Aorta (tissue), 5 donors: ENCODE results near the gene EPHB6. TPM values are rescaled to one million over a fixed set of nuclear protein-coding genes. Genes with fewer than 3 reads are reported as not detected.

ENCODE experiments used
- ATAC-seq: fragments of 200-7000 bp; cut with Tn5 transposase; one replicate; pipeline ENCODE4 v1.9.1; 2022; ENCODE audit warnings: moderate library complexity; ENCODE audit not compliant: low FRiP score
- DNase-seq, 2 donors: peaks; one replicate each; pipeline ENCODE4 v3.0.0-alpha.2; 2020
- H3K27ac ChIP-seq, 2 donors: one replicate each; pipeline ENCODE4 v1.5.1; 2013; ENCODE audit warnings: low read length in 2 of 2, mild to moderate bottlenecking in 2 of 2, moderate library complexity in 2 of 2, control low read depth in 1 of 2, inconsistent platforms in 1 of 2, low read depth in 1 of 2
- H3K27me3 ChIP-seq, 2 donors: one replicate each; pipeline ENCODE4 v1.6.1; 2013; ENCODE audit warnings: control low read depth in 1 of 2, low read length in 1 of 2, mild to moderate bottlenecking in 1 of 2, moderate library complexity in 1 of 2; ENCODE audit not compliant: insufficient read depth in 2 of 2, control insufficient read depth in 1 of 2
- H3K36me3 ChIP-seq, 2 donors: one replicate each; pipeline ENCODE4 v1.6.1; 2013; ENCODE audit warnings: control low read depth in 1 of 2, low read length in 1 of 2, mild to moderate bottlenecking in 1 of 2; ENCODE audit not compliant: insufficient read depth in 2 of 2, control insufficient read depth in 1 of 2
- H3K4me1 ChIP-seq, 2 donors: one replicate each; pipeline ENCODE4 v1.6.1; 2013; ENCODE audit warnings: low read length in 2 of 2, control low read depth in 1 of 2, mild to moderate bottlenecking in 1 of 2, moderate library complexity in 1 of 2; ENCODE audit not compliant: insufficient read depth in 2 of 2, control insufficient read depth in 1 of 2
- H3K4me3 ChIP-seq, 2 donors: one replicate each; pipeline ENCODE4 v1.5.1; 2013; ENCODE audit warnings: low read length in 2 of 2, control low read depth in 1 of 2, mild to moderate bottlenecking in 1 of 2
- H3K9me3 ChIP-seq: one replicate; pipeline ENCODE4 v1.6.1; 2013; ENCODE audit warnings: mild to moderate bottlenecking, low read length; ENCODE audit not compliant: control insufficient read depth
- WGBS, 2 donors: extraction: QIAGEN DNeasy Blood & Tissue Kit; methylation state at CpG; one replicate each; pipeline ENCODE4 v1.1.7; 2013; 5-methylcytosine and 5-hydroxymethylcytosine counted together
- intact Hi-C, 2 donors: fragments of 100-400 bp; cut with DNase I; formaldehyde crosslinking; loops; one replicate each; pipeline versions ENCODE4 v1.14.2 to v1.15.0; 2022
- polyA plus RNA-seq, 2 donors: library from polyadenylated mRNA; stranded (reverse); fragments of 200-250 nt; gene quantifications; one replicate each; pipeline ENCODE4 v1.2.3, GENCODE V29; 2013
- total RNA-seq, 2 donors: library from RNA; stranded (reverse); fragmentation: NEBNext Ultra II Directional; extraction: Animal tissue kit (Norgen Biotek cat#: 25700); gene quantifications; one replicate each; pipeline ENCODE4 v1.2.1, GENCODE V29; 2021
- donor health status: healthy with polysubstance abuse.
- donor health status: Bipolar disorder and iron deficiency.
- donor health status: DM: no; HTN: no; CAD: no.
- donor health status: DM: no; HTN: no; CAD: no.
- donor health status: DM: yes; HTN: yes; CAD: no.

Gene EPHB6
- total and polyA plus RNA-seq, 4 donors, result 11.6 to 125 (median 14.9) TPM

DNA sequence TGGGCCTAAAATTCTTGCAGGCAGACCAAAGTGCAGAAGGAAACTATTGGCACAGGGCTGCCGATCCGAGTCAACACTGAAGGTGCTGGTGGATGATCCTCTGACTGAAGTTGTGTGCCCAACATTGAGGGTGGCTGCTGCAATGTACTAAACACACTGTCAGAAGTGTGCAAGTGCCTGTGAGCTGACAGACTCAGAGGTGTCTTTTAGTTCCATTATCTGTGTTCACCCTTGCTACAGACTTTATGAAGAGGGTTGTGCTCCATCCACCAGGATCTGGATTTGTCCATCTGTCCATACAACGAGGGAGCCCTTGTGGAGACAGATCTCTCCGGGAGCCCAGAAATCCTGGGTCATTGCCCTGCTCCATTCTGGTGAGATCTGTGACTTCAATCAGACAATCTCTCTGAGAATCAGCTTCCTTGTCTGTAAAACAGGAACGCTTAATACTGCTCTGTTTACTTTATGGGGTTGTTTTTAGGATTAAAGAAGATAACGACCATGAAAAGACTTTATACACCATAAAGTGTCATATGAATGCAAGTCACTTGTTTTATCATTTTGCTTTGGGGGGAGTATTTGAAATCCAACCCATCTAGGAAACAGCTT lies 40.2 kb downstream of the EPHB6 start:
- Histone ChIP-seq H3K4me3 (no peak overlapping the region), H3K9me3 (no peaks in the 10 kb centered on the region), H3K27ac (no peak overlapping the region), H3K36me3 (no peaks in the 10 kb centered on the region), H3K4me1 (no peaks in the 10 kb centered on the region), H3K27me3 (no peaks in the 10 kb centered on the region)
- intact Hi-C loops, result no loop called here
- no peak for DNase-seq
- ATAC-seq, result no peak
- WGBS, 2 donors, result 75 to 78% methylated on average over 6 of the region's 6 CpGs

GRCh38 chr7:142896151-142896550 lies 41.3 kb downstream of the EPHB6 start:
- Histone ChIP-seq H3K27me3 (no peaks in the 10 kb centered on the region), H3K4me3 (no peak overlapping the region), H3K4me1 (no peaks in the 10 kb centered on the region), H3K36me3 (no peaks in the 10 kb centered on the region), H3K9me3 (no peaks in the 10 kb centered on the region), H3K27ac (no peak overlapping the region)
- DNase-seq (no peak), ATAC-seq (no peak)
- WGBS, 2 donors, result 94 to 95% methylated on average over 3 of the region's 3 CpGs
- intact Hi-C loops, result no loop called here

GRCh38 chr7:142896741-142897379 lies 42.0 kb downstream of the EPHB6 start:
- H3K27me3 ChIP-seq, result no peaks in the 10 kb centered on the region
- no peaks in the 10 kb centered on the region for H3K9me3 ChIP-seq
- DNase-seq (no peak), ATAC-seq (no peak)
- H3K36me3 ChIP-seq, result no peaks in the 10 kb centered on the region
- no peaks in the 10 kb centered on the region for H3K4me1 ChIP-seq
- H3K4me3 ChIP-seq, result no peak overlapping the region
- no peak overlapping the region for H3K27ac ChIP-seq
- intact Hi-C loops, result no loop called here
- WGBS, 2 donors, result 90 to 98% methylated on average over 3 of the region's 3 CpGs

DNA sequence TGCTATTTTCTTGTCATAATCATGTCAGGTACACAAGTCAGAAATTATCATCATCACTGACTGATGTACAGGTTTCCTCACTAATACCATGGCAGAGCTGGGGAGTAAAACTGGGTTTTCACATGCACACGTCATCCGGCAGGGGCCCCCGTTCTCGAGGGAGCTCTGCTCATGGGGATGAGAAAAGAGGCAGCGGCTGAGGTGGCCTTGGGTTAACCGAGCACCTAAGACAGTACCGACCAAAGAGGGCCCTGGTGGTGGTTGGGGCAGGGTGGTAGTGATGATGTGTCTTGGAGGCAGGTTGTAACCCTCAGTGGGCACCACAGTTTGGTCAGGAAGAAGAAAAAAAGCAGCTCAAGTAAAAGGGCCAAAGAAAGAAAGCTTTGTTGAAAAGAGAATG lies 42.8 kb downstream of the EPHB6 start:
- H3K4me1 ChIP-seq, result no peaks in the 10 kb centered on the region
- no peak overlapping the region for H3K4me3 ChIP-seq
- WGBS, 2 donors, result 87 to 92% methylated on average over 7 of the region's 7 CpGs
- H3K36me3 ChIP-seq, result no peaks in the 10 kb centered on the region
- intact Hi-C loops, result no loop called here
- no peaks in the 10 kb centered on the region for H3K27me3 ChIP-seq
- ATAC-seq (no peak), DNase-seq (no peak)
- H3K9me3 ChIP-seq, result no peaks in the 10 kb centered on the region
- no peak overlapping the region for H3K27ac ChIP-seq

- no peaks in the 10 kb centered on the region for H3K9me3 ChIP-seq
- no peak overlapping the region for H3K27ac ChIP-seq
- ATAC-seq (no peak), DNase-seq (no peak)
- H3K4me3 ChIP-seq, result no peak overlapping the region
- H3K36me3 ChIP-seq, result no peaks in the 10 kb centered on the region
- H3K4me1 ChIP-seq, result no peaks in the 10 kb centered on the region
- WGBS, 2 donors, result 69 to 79% methylated on average over 3 of the region's 3 CpGs
- no peaks in the 10 kb centered on the region for H3K27me3 ChIP-seq
- intact Hi-C loops, result no loop called here
Observed at GRCh38 chr7:142898377-142899170, 43.7 kb downstream of the EPHB6 start.

GRCh38 chr7:142899661-142900060 lies 44.8 kb downstream of the EPHB6 start:
- no peaks in the 10 kb centered on the region for H3K4me1 ChIP-seq
- H3K9me3 ChIP-seq, result peaks cover under 1% of the 10 kb centered on the region
- H3K36me3 ChIP-seq, result no peaks in the 10 kb centered on the region
- H3K27ac ChIP-seq, result no peak overlapping the region
- intact Hi-C loops, result no loop called here
- 29 to 46% methylated on average over 3 of the region's 3 CpGs for WGBS, 2 donors
- no peaks in the 10 kb centered on the region for H3K27me3 ChIP-seq
- no peak for DNase-seq
- no peak overlapping the region for H3K4me3 ChIP-seq
- ATAC-seq, result no peak

GRCh38 chr7:142901426-142902259 lies 46.8 kb downstream of the EPHB6 start:
- Histone ChIP-seq H3K4me3 (no peak overlapping the region), H3K27ac (no peak overlapping the region), H3K9me3 (peaks cover 3% of the 10 kb centered on the region), H3K4me1 (no peaks in the 10 kb centered on the region), H3K36me3 (no peaks in the 10 kb centered on the region), H3K27me3 (no peaks in the 10 kb centered on the region)
- ATAC-seq (no peak), DNase-seq (no peak)
- intact Hi-C loops, result no loop called here
- 79 to 83% methylated on average over 15 of the region's 15 CpGs for WGBS, 2 donors

DNA sequence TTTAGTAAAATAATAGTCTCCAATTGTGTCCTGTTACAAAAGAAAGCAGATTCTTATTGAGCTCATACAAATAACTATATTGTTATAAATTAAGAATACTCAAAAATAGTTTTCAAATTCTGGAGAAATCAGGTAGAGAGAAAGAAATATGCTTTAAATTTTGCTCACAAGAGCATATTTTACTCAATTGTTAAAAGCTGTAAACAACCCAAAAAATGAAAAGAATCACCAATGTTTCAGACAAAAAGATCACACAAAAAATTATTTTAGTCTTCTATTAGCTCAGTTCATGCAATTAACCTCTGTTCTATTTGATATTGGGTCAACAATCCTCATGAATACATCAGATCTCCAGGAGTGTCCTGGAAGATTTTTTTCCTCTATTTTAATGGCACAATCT lies 49.3 kb downstream of the EPHB6 start:
- Histone ChIP-seq H3K27me3 (no peaks in the 10 kb centered on the region), H3K4me3 (no peak overlapping the region), H3K4me1 (no peaks in the 10 kb centered on the region), H3K36me3 (no peaks in the 10 kb centered on the region), H3K9me3 (peaks cover 5% of the 10 kb centered on the region), H3K27ac (no peak overlapping the region)
- intact Hi-C loops, result no loop called here
- ATAC-seq (no peak), DNase-seq (no peak)
